Endothelial cell of umbilical vein (primary cell): ENCODE results near the gene ABI3. TPM values are rescaled to one million over a fixed set of nuclear protein-coding genes. Genes with fewer than 3 reads are reported as not detected.
"Not testable (repeated sequence)": the region's sequence is repeated elsewhere in the genome, so short reads cannot be mapped to it uniquely, and the experiment has no call there.

Experiments used
- BruUV-seq: library from RNA; stranded (reverse); fragments of 400-500 nt; replicated peaks from 2 replicates; lab custom pipeline; 2021; lab: Mats Ljungman, UMichigan
- CTCF ChIA-PET: fragments of 300-600, 350-600 bp; sonication (Branson Sonifier 250); formaldehyde crosslinking; loops from one replicate; lab custom pipeline; 2021; ENCODE audit warnings: antibody characterized with exemption, inconsistent platforms; lab: Charles Lee
- POLR2A ChIA-PET: fragments of 300-600, 350-600 bp; sonication (Branson Sonifier 250); formaldehyde crosslinking; loops from one replicate; lab custom pipeline; 2021; ENCODE audit warnings: antibody characterized with exemption, inconsistent platforms; lab: Charles Lee
- DNase-seq: peaks from one replicate; pipeline ENCODE4 v3.0.0-alpha.2; 2011; ENCODE audit warnings: low read depth, low spot score
- FAIRE-seq: peaks from 2 replicates; lab custom pipeline; 2011; peaks lifted over from hg19 to GRCh38; lab: Jason Lieb, UNC
- H2AFZ ChIP-seq: 2 replicates; pipeline ENCODE4 v1.6.0; 2012; ENCODE audit warnings: low read depth, low read length, control low read depth, inconsistent platforms
- H3K27ac ChIP-seq: 2 replicates; pipeline ENCODE4 v1.5.1; 2011; ENCODE audit warnings: low read depth, mild to moderate bottlenecking, control low read depth, low read length, moderate library complexity; ENCODE audit not compliant: insufficient read depth
- H3K27me3 ChIP-seq, 2 experiments: 2 replicates each; pipeline versions ENCODE4 v1.6.0 to v1.6.1; 2011; ENCODE audit warnings: low read length in 2 of 2, mixed read lengths in 1 of 2; ENCODE audit not compliant: control insufficient read depth in 2 of 2, insufficient read depth in 2 of 2
- H3K36me3 ChIP-seq, 2 experiments: 2 replicates in 1 of 2; 3 replicates in 1 of 2; pipeline ENCODE4 v1.5.1; 2011; ENCODE audit warnings: low read length in 2 of 2, mild to moderate bottlenecking in 1 of 2, moderate library complexity in 1 of 2; ENCODE audit not compliant: control insufficient read depth in 2 of 2, insufficient read depth in 2 of 2; ENCODE audit errors: extremely low read depth in 1 of 2
- H3K4me1 ChIP-seq: 3 replicates; pipeline ENCODE4 v1.5.1; 2011; ENCODE audit warnings: mild to moderate bottlenecking, low read length; ENCODE audit not compliant: control insufficient read depth, insufficient read depth; ENCODE audit errors: extremely low read depth
- H3K4me2 ChIP-seq: 2 replicates; pipeline ENCODE4 v1.6.1; 2011; ENCODE audit warnings: low read length, control low read depth, mixed read lengths; ENCODE audit not compliant: insufficient read depth
- H3K4me3 ChIP-seq, 3 experiments: fragments of 200-600 bp in 1 of 3; sonication (generic), shearing (Covaris generic) in 1 of 3; replicated peaks in 1 of 3; 2 replicates each; pipeline ENCODE4 v1.5.1; 2011 to 2016; ENCODE audit warnings: control low read depth in 3 of 3, low read length in 3 of 3, mild to moderate bottlenecking in 2 of 3, inconsistent platforms in 1 of 3, low read depth in 1 of 3, moderate library complexity in 1 of 3; ENCODE audit not compliant: insufficient read depth in 1 of 3
- H3K79me2 ChIP-seq: 2 replicates; pipeline ENCODE4 v1.6.0; 2012; ENCODE audit warnings: low read length, inconsistent platforms; ENCODE audit not compliant: control insufficient read depth, insufficient read depth
- H3K9ac ChIP-seq: replicated peaks from 2 replicates; pipeline ENCODE3; 2011; ENCODE audit warnings: low read length, control low read depth; ENCODE audit not compliant: insufficient read depth; ENCODE audit errors: extremely low read depth
- H3K9me1 ChIP-seq: replicated peaks from 3 replicates; pipeline ENCODE4 v1.6.0; 2011; ENCODE audit warnings: mild to moderate bottlenecking, low read length; ENCODE audit not compliant: control insufficient read depth, insufficient read depth; ENCODE audit errors: extremely low read depth
- H3K9me3 ChIP-seq: replicated peaks from 2 replicates; pipeline ENCODE4 v1.5.1; 2012; ENCODE audit warnings: low read length, inconsistent platforms; ENCODE audit not compliant: control insufficient read depth, insufficient read depth
- H4K20me1 ChIP-seq: replicated peaks from 2 replicates; pipeline ENCODE3; 2011; ENCODE audit warnings: mild to moderate bottlenecking, low read length; ENCODE audit not compliant: control insufficient read depth, insufficient read depth; ENCODE audit errors: extremely low read depth
- dilution Hi-C: fragments of 300-500 bp; cut with MboI; formaldehyde crosslinking; loops from one replicate; pipeline ENCODE4 v1.15.0; 2019; ENCODE audit warnings: low sequenced_read_pairs; ENCODE audit not compliant: extremely low pct_ligation_motif_present
- intact Hi-C: fragments of 100-400 bp; cut with micrococcal nuclease; formaldehyde crosslinking; loops from one replicate; pipeline ENCODE4 v1.10.0; 2022
- polyA plus RNA-seq, 4 experiments: library from polyadenylated mRNA; depleted of rRNA in 3 of 4; stranded (reverse) in 3 of 4; unstranded in 1 of 4; fragments of >200 nt; gene quantifications; 2 replicates each; pipeline versions ENCODE4 v1.2.1 to v1.2.3, GENCODE V29; 2011 to 2012; ENCODE audit warnings: missing spikeins in 1 of 4
- total RNA-seq: library from RNA; stranded (reverse); gene quantifications from 2 replicates; pipeline ENCODE4 v1.2.3, GENCODE V29; 2021

The ABI3 gene
- total and polyA plus RNA-seq, 2 donors (not counting 3 experiments of a cell fraction or from before 2014, with no cell fraction given) = 35.2 to 35.5 TPM

- H3K27ac ChIP-seq, dilution Hi-C loops, H3K4me1 ChIP-seq, H4K20me1 ChIP-seq, H3K9me1 ChIP-seq, H3K36me3 ChIP-seq, H2AFZ ChIP-seq, BruUV-seq, H3K9me3 ChIP-seq, H3K79me2 ChIP-seq, H3K4me3 ChIP-seq, FAIRE-seq, DNase-seq, intact Hi-C loops, H3K4me2 ChIP-seq, H3K9ac ChIP-seq, POLR2A ChIA-PET: not testable (repeated sequence)
- CTCF ChIA-PET = interaction anchor here (1.0 to 1.3 kb wide), 3 partner anchors 9 to 56 kb away, joined by 3 to 7 read pairs (median 4); no protein-coding TSS in a partner anchor
- H3K27me3 ChIP-seq = peaks cover 14 to 15% of the 10 kb centered on the region in 2 experiments
Observed at GRCh38 chr17:49170711-49171110, 39.8 kb upstream of the ABI3 start.

DNA sequence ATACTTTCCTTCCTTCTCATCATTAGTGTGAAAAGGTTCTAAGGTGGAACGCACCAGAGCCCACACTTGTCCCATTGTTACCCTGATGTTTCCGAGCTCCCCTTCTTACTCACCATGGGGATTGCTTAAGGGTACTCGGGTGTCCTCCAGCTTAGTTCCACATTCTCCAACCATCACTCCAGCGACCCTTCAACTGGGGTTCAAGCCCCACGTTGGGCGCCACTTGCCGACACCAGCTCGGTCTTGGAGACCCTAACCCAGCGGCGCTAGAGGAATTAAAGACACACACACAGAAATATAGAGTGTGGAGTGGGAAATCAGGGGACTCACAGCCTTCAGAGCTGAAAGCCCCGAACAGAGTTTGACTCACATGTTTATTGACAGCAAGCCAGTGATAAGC lies 34.5 kb upstream of the ABI3 start:
- H3K4me3 ChIP-seq, H3K79me2 ChIP-seq, H3K27ac ChIP-seq, FAIRE-seq, H3K4me1 ChIP-seq, CTCF ChIA-PET, BruUV-seq, H3K27me3 ChIP-seq, dilution Hi-C loops, POLR2A ChIA-PET, H2AFZ ChIP-seq, H3K36me3 ChIP-seq, H4K20me1 ChIP-seq, H3K9me3 ChIP-seq, DNase-seq, H3K9ac ChIP-seq, H3K9me1 ChIP-seq, intact Hi-C loops, H3K4me2 ChIP-seq: not testable (repeated sequence)
